ENCODE data around the gene RDH11.

The RDH11 gene

DNA sequence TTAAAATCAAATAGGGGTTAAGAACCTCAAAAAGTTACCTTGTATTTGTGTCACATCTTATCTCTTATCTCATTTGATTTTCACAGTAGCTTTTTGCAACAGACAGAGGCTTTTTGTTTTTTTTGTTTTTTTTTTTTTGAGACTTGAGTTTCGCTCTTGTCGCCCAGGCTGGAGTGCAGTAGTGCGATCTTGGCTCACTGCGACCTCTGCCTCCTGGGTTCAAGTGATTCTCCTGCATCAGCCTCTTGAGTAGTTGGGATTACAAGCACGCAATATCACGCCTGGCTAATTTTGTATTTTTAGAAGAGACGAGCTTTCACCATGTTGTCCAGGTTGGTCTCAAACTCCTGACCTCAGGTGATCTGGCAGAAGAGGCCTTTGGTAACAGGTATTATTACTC lies 31.8 kb upstream of the RDH11 start:
- no peaks in the 10 kb centered on the region for H3K36me3 ChIP-seq (ENCODE audit: low read length)
- H3F3A ChIP-seq (ENCODE audit: insufficient read depth) = no peaks in the 10 kb centered on the region
- no peak overlapping the region for H2AFZ ChIP-seq (ENCODE audit: low read depth, low read length, severe bottlenecking)
- H3K9me3 ChIP-seq (ENCODE audit: insufficient read depth, low read length) = no peaks in the 10 kb centered on the region
- no peak overlapping the region for H3K4me3 ChIP-seq (ENCODE audit: insufficient read depth, low read length, poor library complexity, severe bottlenecking)
- H3K4me2 ChIP-seq (ENCODE audit: low read depth, low read length, poor library complexity, severe bottlenecking) = no peak overlapping the region
- H3K27me3 ChIP-seq (ENCODE audit: low read length) = no peaks in the 10 kb centered on the region
- no peak overlapping the region for H3K27ac ChIP-seq (ENCODE audit: low read depth, low read length)
- TF ChIP-seq EZH2phosphoT487 (conservative IDR thresholded peaks at IDR 0.05; ENCODE audit: low read length) = no peak
- TF ChIP-seq, protein P1, sequence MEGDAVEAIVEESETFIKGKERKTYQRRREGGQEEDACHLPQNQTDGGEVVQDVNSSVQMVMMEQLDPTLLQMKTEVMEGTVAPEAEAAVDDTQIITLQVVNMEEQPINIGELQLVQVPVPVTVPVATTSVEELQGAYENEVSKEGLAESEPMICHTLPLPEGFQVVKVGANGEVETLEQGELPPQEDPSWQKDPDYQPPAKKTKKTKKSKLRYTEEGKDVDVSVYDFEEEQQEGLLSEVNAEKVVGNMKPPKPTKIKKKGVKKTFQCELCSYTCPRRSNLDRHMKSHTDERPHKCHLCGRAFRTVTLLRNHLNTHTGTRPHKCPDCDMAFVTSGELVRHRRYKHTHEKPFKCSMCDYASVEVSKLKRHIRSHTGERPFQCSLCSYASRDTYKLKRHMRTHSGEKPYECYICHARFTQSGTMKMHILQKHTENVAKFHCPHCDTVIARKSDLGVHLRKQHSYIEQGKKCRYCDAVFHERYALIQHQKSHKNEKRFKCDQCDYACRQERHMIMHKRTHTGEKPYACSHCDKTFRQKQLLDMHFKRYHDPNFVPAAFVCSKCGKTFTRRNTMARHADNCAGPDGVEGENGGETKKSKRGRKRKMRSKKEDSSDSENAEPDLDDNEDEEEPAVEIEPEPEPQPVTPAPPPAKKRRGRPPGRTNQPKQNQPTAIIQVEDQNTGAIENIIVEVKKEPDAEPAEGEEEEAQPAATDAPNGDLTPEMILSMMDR (IDR thresholded peaks at IDR 0.05; ENCODE audit: insufficient read depth, low read length, poor library complexity, severe bottlenecking) = no peak
- no peaks in the 10 kb centered on the region for H3K79me2 ChIP-seq (ENCODE audit: insufficient read depth, low read length)
- no peak overlapping the region for H3K9ac ChIP-seq (ENCODE audit: low read length)
- no peaks in the 10 kb centered on the region for H4K20me1 ChIP-seq (ENCODE audit: low read depth, low read length)
- H3K9me2 ChIP-seq (replicated peaks; ENCODE audit: insufficient read depth, low read length) = no peaks in the 10 kb centered on the region

DNA sequence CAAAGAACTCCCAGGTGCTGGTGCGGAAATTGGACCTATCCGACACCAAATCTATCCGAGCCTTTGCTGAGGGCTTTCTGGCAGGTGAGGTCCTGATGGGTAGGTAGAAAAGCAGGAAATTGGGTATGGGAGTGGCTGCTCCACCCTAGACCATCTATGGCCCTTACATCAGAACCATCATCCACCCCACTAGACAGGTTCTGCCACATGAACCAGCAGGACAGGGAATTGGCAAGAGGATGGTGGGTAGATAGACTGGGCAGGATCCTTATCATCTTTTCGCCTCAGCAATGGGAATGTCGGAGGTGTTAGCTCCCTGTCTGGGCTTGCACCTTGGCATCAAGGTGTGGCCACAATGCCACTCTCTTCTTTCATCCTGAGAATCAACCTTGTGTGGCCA lies 29.6 kb upstream of the RDH11 start:
- H3F3A ChIP-seq (ENCODE audit: insufficient read depth) = no peaks in the 10 kb centered on the region
- no peak overlapping the region for H3K9ac ChIP-seq (ENCODE audit: low read length)
- no peak overlapping the region for H3K4me3 ChIP-seq (ENCODE audit: insufficient read depth, low read length, poor library complexity, severe bottlenecking)
- TF ChIP-seq, protein P1 (IDR thresholded peaks at IDR 0.05; ENCODE audit: insufficient read depth, low read length, poor library complexity, severe bottlenecking) = no peak
- no peak for TF ChIP-seq EZH2phosphoT487 (conservative IDR thresholded peaks at IDR 0.05; ENCODE audit: low read length)
- no peaks in the 10 kb centered on the region for H3K27me3 ChIP-seq (ENCODE audit: low read length)
- no peak overlapping the region for H3K4me2 ChIP-seq (ENCODE audit: low read depth, low read length, poor library complexity, severe bottlenecking)
- no peaks in the 10 kb centered on the region for H3K36me3 ChIP-seq (ENCODE audit: low read length)
- no peaks in the 10 kb centered on the region for H3K79me2 ChIP-seq (ENCODE audit: insufficient read depth, low read length)
- H3K9me3 ChIP-seq (ENCODE audit: insufficient read depth, low read length) = no peaks in the 10 kb centered on the region
- no peaks in the 10 kb centered on the region for H4K20me1 ChIP-seq (ENCODE audit: low read depth, low read length)
- no peak overlapping the region for H3K27ac ChIP-seq (ENCODE audit: low read depth, low read length)
- no peak overlapping the region for H2AFZ ChIP-seq (ENCODE audit: low read depth, low read length, severe bottlenecking)
- no peaks in the 10 kb centered on the region for H3K9me2 ChIP-seq (replicated peaks; ENCODE audit: insufficient read depth, low read length)

DNA sequence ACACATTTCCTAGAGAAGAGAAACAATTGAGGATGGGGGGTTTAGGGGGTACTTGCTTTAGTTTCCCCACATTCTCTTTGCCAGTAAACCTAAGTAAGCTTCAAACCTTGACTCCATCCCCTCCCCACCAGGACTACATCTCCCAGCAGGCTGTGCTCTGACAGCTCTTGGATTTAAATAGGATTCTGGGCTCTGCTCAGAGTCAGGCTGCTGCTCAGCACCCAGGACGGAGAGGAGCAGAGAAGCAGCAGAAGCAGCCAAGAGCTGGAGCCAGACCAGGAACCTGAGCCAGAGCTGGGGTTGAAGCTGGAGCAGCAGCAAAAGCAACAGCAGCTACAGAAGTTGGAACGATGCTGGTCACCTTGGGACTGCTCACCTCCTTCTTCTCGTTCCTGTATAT lies 26.7 kb upstream of the RDH11 start:
- Histone ChIP-seq H2AFZ (ENCODE audit: low read depth, low read length, severe bottlenecking) (no peak overlapping the region), H3K4me3 (ENCODE audit: insufficient read depth, low read length, poor library complexity, severe bottlenecking) (no peak overlapping the region)

More for the DNA sequence above, 26.7 kb upstream of the RDH11 start:
- Histone ChIP-seq H3K9me3 (ENCODE audit: insufficient read depth, low read length) (no peaks in the 10 kb centered on the region), H3K27ac (ENCODE audit: low read depth, low read length) (no peak overlapping the region), H3F3A (ENCODE audit: insufficient read depth) (no peaks in the 10 kb centered on the region), H3K9ac (ENCODE audit: low read length) (no peak overlapping the region), H4K20me1 (ENCODE audit: low read depth, low read length) (no peaks in the 10 kb centered on the region), H3K79me2 (ENCODE audit: insufficient read depth, low read length) (no peaks in the 10 kb centered on the region), H3K9me2 (replicated peaks; ENCODE audit: insufficient read depth, low read length) (no peaks in the 10 kb centered on the region), H3K27me3 (ENCODE audit: low read length) (no peaks in the 10 kb centered on the region), H3K36me3 (ENCODE audit: low read length) (no peaks in the 10 kb centered on the region), H3K4me2 (ENCODE audit: low read depth, low read length, poor library complexity, severe bottlenecking) (no peak overlapping the region)
- TF ChIP-seq, protein P1 (IDR thresholded peaks at IDR 0.05; ENCODE audit: insufficient read depth, low read length, poor library complexity, severe bottlenecking) = no peak
- no peak for TF ChIP-seq EZH2phosphoT487 (conservative IDR thresholded peaks at IDR 0.05; ENCODE audit: low read length)
